Erythroblast (primary cell): ENCODE data around the gene KRT76.

ENCODE experiments used
- GATA1 ChIP-seq: IDR thresholded peaks from 2 replicates; pipeline ENCODE4 v1.6.1; 2011; ENCODE audit warnings: low read depth, mild to moderate bottlenecking, control low read depth, low read length, moderate library complexity
- POLR2A ChIP-seq: IDR thresholded peaks from 2 replicates; pipeline ENCODE4 v1.6.1; 2011; ENCODE audit warnings: mild to moderate bottlenecking, low read length

DNA sequence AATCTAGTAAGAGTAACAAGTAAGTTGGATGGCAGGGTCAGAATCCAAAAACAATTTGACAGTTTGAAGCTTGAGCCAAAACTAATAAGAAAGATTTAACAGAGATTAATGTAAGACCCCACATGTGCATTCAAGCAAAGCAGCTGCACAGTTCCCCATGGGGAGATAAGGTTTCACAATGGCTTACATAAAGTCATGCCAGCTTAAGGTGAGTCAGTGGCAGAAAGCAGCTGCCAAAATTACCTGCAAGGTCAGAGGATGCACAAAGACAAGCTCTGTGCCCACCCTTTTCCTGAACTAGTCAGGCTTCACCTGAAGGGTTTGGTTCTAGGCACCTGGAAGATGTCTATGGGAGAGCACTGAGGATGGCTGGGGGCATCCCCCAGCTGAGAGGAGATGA lies 37.2 kb downstream of the KRT76 start:
- no peak for TF ChIP-seq POLR2A
- no peak for TF ChIP-seq GATA1
